Measurements from ENCODE around the gene SRSF11.

GRCh38 chr1:70222716-70223235, 1.6 kb downstream of the SRSF11 start:
- no peak for TF ChIP-seq CTCF (IDR thresholded peaks at IDR 0.05)
- no peak for TF ChIP-seq POLR2A (IDR thresholded peaks at IDR 0.05)
